MM.1S (cell line): ENCODE measurements around the gene CADPS.
"Not testable (repeated sequence)": the region's sequence is repeated elsewhere in the genome, so short reads cannot be mapped to it uniquely, and the experiment has no call there.

Experiments used
- DNase-seq: peaks from one replicate; pipeline ENCODE4 v3.0.0-alpha.2; 2015
- H2AFZ ChIP-seq: fragments of 300-600 bp; sonication (generic); 2 replicates; pipeline ENCODE4 v1.6.0; 2016; ENCODE audit warnings: antibody characterized with exemption, low read length
- H3F3A ChIP-seq: fragments of 300-600 bp; sonication (generic); 2 replicates; pipeline ENCODE4 v1.6.1; 2016; ENCODE audit warnings: mild to moderate bottlenecking, antibody characterized with exemption, low read length, moderate library complexity, mixed read lengths; ENCODE audit not compliant: insufficient read depth
- H3K27ac ChIP-seq: fragments of 300-600 bp; sonication (generic); 2 replicates; pipeline ENCODE4 v1.5.1; 2016; ENCODE audit warnings: mild to moderate bottlenecking, low read length
- H3K27me3 ChIP-seq: fragments of 300-600 bp; sonication (generic); replicated peaks from 2 replicates; pipeline ENCODE4 v1.6.0; 2016; ENCODE audit warnings: low read length; ENCODE audit not compliant: insufficient read depth
- H3K36me3 ChIP-seq: fragments of 300-600 bp; sonication (generic); replicated peaks from 2 replicates; pipeline ENCODE4 v1.6.1; 2016; ENCODE audit warnings: mild to moderate bottlenecking, low read length, mixed read lengths; ENCODE audit not compliant: insufficient read depth
- H3K4me1 ChIP-seq: fragments of 300-600 bp; sonication (generic); 2 replicates; pipeline ENCODE4 v1.6.1; 2016; ENCODE audit warnings: low read length, mixed read lengths
- H3K4me2 ChIP-seq: fragments of 300-600 bp; sonication (generic); 2 replicates; pipeline ENCODE4 v1.6.0; 2016; ENCODE audit warnings: low read depth, low read length
- H3K4me3 ChIP-seq: fragments of 300-600 bp; sonication (generic); 2 replicates; pipeline ENCODE4 v1.5.1; 2016; ENCODE audit warnings: low read length, mixed read lengths
- H3K79me2 ChIP-seq: fragments of 300-600 bp; sonication (generic); 2 replicates; pipeline ENCODE4 v1.6.1; 2016; ENCODE audit warnings: mixed run types, low read length, mixed read lengths
- H3K9ac ChIP-seq: fragments of 300-600 bp; sonication (generic); 2 replicates; pipeline ENCODE4 v1.6.1; 2016; ENCODE audit warnings: low read length, mixed read lengths
- H3K9me2 ChIP-seq: fragments of 300-600 bp; sonication (generic); replicated peaks from 2 replicates; pipeline ENCODE4 v1.6.1; 2016; ENCODE audit warnings: mild to moderate bottlenecking, low read length, mixed read lengths; ENCODE audit not compliant: insufficient read depth
- H3K9me3 ChIP-seq: fragments of 300-600 bp; sonication (generic); replicated peaks from 2 replicates; pipeline ENCODE4 v1.6.1; 2016; ENCODE audit warnings: mild to moderate bottlenecking, low read length, mixed read lengths; ENCODE audit not compliant: insufficient read depth
- H4K20me1 ChIP-seq: fragments of 300-600 bp; sonication (generic); 2 replicates; pipeline ENCODE4 v1.6.1; 2016; ENCODE audit warnings: mild to moderate bottlenecking, low read length, moderate library complexity, mixed read lengths; ENCODE audit not compliant: insufficient read depth
- EZH2 ChIP-seq: fragments of 300-600 bp; sonication (generic); optimal IDR thresholded peaks from 2 replicates; pipeline ENCODE3; 2017; ENCODE audit warnings: low read depth, mild to moderate bottlenecking, antibody characterized with exemption, low read length, mixed read lengths
- EZH2phosphoT487 ChIP-seq: fragments of 300-600 bp; sonication (generic); IDR thresholded peaks from 2 replicates; pipeline ENCODE4 v1.6.1; 2018; ENCODE audit warnings: antibody characterized with exemption, low read length
- TF ChIP-seq, protein P1 (sequence below): fragments of 300-600 bp; sonication (generic); IDR thresholded peaks from 2 replicates; pipeline ENCODE4 v1.5.1; 2016; ENCODE audit warnings: antibody characterized with exemption, low read length, mixed read lengths

CADPS gene

DNA sequence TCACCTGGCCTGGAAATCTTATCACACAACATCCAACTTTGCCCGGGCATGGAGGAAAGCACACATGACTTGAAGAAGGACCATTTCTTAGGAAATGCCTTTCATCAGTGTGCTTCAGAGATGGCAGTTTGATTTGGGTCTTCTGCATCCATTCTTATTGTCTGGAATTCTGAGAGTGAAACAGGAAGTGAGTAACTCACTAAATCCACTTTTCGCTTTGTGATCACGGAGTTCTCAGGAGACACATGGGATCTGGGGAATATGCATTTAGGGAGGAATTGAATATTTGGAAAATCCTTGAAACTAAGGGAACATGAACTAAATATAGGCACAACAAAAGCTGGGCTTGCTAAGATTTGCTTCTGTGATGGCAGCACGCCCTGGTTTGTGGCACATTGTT, 289.4 kb downstream of the CADPS start:
- Histone ChIP-seq H3K9me3 (no peaks in the 10 kb centered on the region), H3F3A (no peaks in the 10 kb centered on the region), H3K36me3 (no peaks in the 10 kb centered on the region), H3K4me1 (no peaks in the 10 kb centered on the region), H3K4me2 (no peak overlapping the region), H3K4me3 (no peak overlapping the region), H3K9me2 (no peaks in the 10 kb centered on the region), H3K79me2 (no peaks in the 10 kb centered on the region), H4K20me1 (no peaks in the 10 kb centered on the region), H3K9ac (no peak overlapping the region), H3K27ac (no peak overlapping the region), H2AFZ (no peak overlapping the region), H3K27me3 (no peaks in the 10 kb centered on the region)
- DNase-seq: no peak
- TF ChIP-seq, protein P1, sequence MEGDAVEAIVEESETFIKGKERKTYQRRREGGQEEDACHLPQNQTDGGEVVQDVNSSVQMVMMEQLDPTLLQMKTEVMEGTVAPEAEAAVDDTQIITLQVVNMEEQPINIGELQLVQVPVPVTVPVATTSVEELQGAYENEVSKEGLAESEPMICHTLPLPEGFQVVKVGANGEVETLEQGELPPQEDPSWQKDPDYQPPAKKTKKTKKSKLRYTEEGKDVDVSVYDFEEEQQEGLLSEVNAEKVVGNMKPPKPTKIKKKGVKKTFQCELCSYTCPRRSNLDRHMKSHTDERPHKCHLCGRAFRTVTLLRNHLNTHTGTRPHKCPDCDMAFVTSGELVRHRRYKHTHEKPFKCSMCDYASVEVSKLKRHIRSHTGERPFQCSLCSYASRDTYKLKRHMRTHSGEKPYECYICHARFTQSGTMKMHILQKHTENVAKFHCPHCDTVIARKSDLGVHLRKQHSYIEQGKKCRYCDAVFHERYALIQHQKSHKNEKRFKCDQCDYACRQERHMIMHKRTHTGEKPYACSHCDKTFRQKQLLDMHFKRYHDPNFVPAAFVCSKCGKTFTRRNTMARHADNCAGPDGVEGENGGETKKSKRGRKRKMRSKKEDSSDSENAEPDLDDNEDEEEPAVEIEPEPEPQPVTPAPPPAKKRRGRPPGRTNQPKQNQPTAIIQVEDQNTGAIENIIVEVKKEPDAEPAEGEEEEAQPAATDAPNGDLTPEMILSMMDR: no peak
- TF ChIP-seq EZH2phosphoT487 (no peak), EZH2 (no peak)

DNA sequence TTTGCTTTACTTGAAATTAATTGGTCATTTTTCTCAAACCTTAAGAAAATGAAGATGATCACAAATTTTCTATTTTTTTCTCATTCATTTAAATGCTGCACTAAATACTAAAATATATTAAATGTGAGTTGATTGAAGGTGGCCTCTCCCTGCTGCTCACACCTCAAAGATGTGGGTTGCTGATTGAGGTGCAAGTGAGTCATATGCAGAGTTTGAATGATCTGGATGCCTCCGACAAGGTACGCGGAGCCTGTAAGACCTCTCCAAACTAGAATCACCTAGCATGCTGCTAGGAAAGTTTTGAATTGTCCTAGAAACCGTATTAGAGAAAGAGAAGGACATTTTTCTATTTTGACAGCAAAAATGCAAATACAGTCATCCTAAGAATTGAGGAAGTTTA, 290.6 kb downstream of the CADPS start:
- Histone ChIP-seq H3K36me3 (no peaks in the 10 kb centered on the region), H3K9me2 (no peaks in the 10 kb centered on the region)

DNA sequence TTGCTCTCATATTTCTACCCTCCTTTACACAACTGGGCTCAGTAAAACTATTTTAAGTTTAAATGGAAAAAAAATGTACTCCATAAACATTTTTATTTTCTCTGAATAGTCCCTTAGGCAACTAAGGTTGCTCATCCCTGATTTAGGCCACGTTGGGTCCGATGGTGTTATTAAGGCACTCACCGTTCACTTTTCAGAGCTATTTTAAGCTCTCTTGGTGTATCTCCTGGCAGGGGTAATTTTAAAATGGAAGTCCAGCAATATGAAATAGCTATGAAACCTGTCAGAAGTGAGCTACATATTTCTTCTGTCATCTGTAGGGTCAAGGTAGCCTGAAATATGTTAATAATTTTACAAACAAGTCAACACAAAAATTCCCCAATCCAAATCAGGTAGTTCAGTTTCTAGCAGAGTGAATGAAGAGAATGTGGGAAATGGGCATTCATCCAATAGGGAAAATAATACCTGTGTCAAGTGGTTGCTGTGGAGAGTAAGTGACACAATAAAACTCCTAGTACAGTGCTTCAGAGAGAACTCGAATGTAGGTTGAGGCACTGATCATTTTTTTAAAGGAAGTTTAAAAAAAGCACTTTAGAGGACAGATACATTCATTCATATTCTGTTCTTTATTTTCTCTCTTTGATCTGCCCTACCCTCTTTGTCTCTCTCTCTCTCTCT, 292.6 kb downstream of the CADPS start:
- H4K20me1 ChIP-seq: no peaks in the 10 kb centered on the region
- H3K27me3 ChIP-seq: no peaks in the 10 kb centered on the region
- H3K9me2 ChIP-seq: no peaks in the 10 kb centered on the region
- H3K36me3 ChIP-seq: no peaks in the 10 kb centered on the region
- H3K9ac ChIP-seq: no peak overlapping the region
- TF ChIP-seq EZH2phosphoT487 (no peak), EZH2 (no peak)
- TF ChIP-seq, protein P1: no peak
- no peaks in the 10 kb centered on the region for H3F3A ChIP-seq
- no peak overlapping the region for H2AFZ ChIP-seq
- no peaks in the 10 kb centered on the region for H3K79me2 ChIP-seq
- H3K4me2 ChIP-seq: no peak overlapping the region
- H3K4me3 ChIP-seq: no peak overlapping the region
- H3K4me1 ChIP-seq: no peaks in the 10 kb centered on the region
- no peak overlapping the region for H3K27ac ChIP-seq
- H3K9me3 ChIP-seq: no peaks in the 10 kb centered on the region
- DNase-seq: no peak

More for the DNA sequence above, 290.6 kb downstream of the CADPS start:
- H4K20me1 ChIP-seq: no peaks in the 10 kb centered on the region
- no peaks in the 10 kb centered on the region for H3K9me3 ChIP-seq
- no peak overlapping the region for H3K9ac ChIP-seq
- H3K4me2 ChIP-seq: no peak overlapping the region
- TF ChIP-seq EZH2: no peak
- TF ChIP-seq, protein P1: no peak
- no peak for TF ChIP-seq EZH2phosphoT487
- H3K4me1 ChIP-seq: no peaks in the 10 kb centered on the region
- H3K27me3 ChIP-seq: no peaks in the 10 kb centered on the region
- DNase-seq: no peak
- H3F3A ChIP-seq: no peaks in the 10 kb centered on the region
- no peak overlapping the region for H3K4me3 ChIP-seq
- no peaks in the 10 kb centered on the region for H3K79me2 ChIP-seq
- H2AFZ ChIP-seq: no peak overlapping the region
- H3K27ac ChIP-seq: no peak overlapping the region

DNA sequence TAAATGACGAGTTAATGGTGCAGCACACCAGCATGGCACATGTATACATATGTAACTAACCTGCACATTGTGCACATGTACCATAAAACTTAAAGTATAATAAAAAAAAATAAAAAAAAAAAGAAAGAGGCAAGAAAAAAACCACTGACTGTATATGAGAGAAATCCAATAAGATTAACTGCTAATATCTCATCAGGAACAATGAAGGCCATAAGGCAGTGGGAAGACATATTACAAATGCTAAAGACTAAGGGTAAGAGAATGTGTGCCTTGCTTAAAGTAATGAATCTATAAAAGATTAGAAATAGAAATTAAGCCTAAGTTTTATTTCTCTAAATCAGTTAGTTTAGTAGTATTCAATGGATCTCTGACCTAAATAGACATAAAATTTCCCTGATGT, 294.7 kb downstream of the CADPS start:
- H3K4me1 ChIP-seq, H4K20me1 ChIP-seq, DNase-seq, H3F3A ChIP-seq, H3K9me3 ChIP-seq, H3K9ac ChIP-seq, H3K36me3 ChIP-seq, H3K27ac ChIP-seq, H3K9me2 ChIP-seq, H3K27me3 ChIP-seq, H3K4me2 ChIP-seq, H3K79me2 ChIP-seq, H3K4me3 ChIP-seq, H2AFZ ChIP-seq: not testable (repeated sequence)
